Stomach (tissue), 4 donors: Measurements from ENCODE around the gene SULT2A1.

ENCODE experiments used
- POLR2A ChIP-seq, 4 donors: fragments of 450-650 bp; IDR thresholded peaks; one replicate each; pipeline ENCODE4 v1.6.1; 2016; ENCODE audit warnings: antibody characterized with exemption in 4 of 4, control low read depth in 2 of 4, mild to moderate bottlenecking in 1 of 4, moderate library complexity in 1 of 4
- POLR2AphosphoS5 ChIP-seq, 3 donors: sonication (generic); formaldehyde crosslinking; IDR thresholded peaks; one replicate each; pipeline ENCODE4 v1.6.1; 2016; ENCODE audit warnings: antibody characterized with exemption in 3 of 3
- TF ChIP-seq, protein P1 (sequence below), 7 experiments: fragments of 450-650 bp in 4 of 7; fragments of 200-600 bp in 3 of 7; sonication (generic) in 3 of 7; IDR thresholded peaks; one replicate each; pipeline ENCODE4 v1.5.1; 2016 to 2019; ENCODE audit warnings: antibody characterized with exemption in 7 of 7, control low read depth in 2 of 7, mild to moderate bottlenecking in 1 of 7

DNA sequence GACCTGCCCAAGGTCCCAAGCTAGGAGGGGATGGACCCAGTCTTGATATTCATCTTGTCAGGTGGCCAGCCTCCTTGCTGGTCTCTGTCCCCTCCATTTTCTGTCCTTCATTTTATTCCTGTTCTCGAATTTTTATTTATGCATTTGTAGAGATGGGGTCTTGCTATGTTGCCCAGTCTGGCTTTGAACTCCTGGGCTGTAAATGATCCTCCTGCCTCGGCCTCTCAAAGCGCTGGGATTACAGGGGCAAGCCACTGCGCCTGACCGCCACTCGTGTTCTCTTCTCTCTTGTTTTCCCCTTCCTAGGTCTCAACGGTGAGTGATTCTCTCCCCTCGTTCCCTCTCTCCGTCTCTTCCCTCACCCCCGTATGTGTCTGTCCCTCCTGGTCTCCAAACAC, 37.7 kb downstream of the SULT2A1 start:
- TF ChIP-seq POLR2A (IDR thresholded peaks at IDR 0.05) (no peak), POLR2AphosphoS5 (IDR thresholded peaks at IDR 0.05) (no peak)
- TF ChIP-seq, protein P1, sequence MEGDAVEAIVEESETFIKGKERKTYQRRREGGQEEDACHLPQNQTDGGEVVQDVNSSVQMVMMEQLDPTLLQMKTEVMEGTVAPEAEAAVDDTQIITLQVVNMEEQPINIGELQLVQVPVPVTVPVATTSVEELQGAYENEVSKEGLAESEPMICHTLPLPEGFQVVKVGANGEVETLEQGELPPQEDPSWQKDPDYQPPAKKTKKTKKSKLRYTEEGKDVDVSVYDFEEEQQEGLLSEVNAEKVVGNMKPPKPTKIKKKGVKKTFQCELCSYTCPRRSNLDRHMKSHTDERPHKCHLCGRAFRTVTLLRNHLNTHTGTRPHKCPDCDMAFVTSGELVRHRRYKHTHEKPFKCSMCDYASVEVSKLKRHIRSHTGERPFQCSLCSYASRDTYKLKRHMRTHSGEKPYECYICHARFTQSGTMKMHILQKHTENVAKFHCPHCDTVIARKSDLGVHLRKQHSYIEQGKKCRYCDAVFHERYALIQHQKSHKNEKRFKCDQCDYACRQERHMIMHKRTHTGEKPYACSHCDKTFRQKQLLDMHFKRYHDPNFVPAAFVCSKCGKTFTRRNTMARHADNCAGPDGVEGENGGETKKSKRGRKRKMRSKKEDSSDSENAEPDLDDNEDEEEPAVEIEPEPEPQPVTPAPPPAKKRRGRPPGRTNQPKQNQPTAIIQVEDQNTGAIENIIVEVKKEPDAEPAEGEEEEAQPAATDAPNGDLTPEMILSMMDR (IDR thresholded peaks at IDR 0.05) = no peak
